Renal cortex interstitium (tissue), 11 donors: ENCODE results near the gene GATB. TPM values are rescaled to one million over a fixed set of nuclear protein-coding genes. Genes with fewer than 3 reads are reported as not detected.
A peak's percentile ranks its signal among the peaks of the same experiment; 100 is the strongest.

ENCODE experiments used
- DNase-seq, 11 donors: peaks; one replicate each; pipeline ENCODE4 v3.0.0-alpha.2; 2013; ENCODE audit warnings: low read depth in 9 of 11, low spot score in 4 of 11; ENCODE audit errors: extremely low read depth in 1 of 11
- polyA plus RNA-seq, 3 donors: library from polyadenylated mRNA; unstranded; fragments of 120-200 nt; gene quantifications; one replicate each; pipeline ENCODE4 v1.2.1, GENCODE V29; 2013; ENCODE audit not compliant: insufficient read length in 3 of 3

GATB gene
- polyA plus RNA-seq, 3 donors, result 30.0 to 34.8 (median 33.5) TPM

DNA sequence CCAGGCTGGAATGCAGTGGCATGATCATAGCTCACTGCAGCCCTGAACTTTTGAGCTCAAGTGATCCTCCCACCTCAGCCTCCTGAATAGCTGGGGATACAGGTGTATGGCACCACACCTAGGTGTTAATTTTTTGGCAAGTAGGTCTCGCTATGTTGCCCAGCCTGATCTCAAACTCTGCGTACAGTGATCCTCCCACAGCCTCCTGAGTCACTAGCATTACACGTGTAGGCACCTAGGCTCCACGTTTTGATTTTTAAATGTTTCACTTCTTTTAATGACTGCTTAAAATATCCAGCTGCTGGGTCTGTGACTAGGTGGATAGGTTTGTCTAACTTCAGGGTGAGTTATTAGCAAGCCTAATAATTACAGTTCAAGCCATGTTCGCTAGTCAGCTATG, 44.5 kb downstream of the GATB start:
- no peak for DNase-seq

DNA sequence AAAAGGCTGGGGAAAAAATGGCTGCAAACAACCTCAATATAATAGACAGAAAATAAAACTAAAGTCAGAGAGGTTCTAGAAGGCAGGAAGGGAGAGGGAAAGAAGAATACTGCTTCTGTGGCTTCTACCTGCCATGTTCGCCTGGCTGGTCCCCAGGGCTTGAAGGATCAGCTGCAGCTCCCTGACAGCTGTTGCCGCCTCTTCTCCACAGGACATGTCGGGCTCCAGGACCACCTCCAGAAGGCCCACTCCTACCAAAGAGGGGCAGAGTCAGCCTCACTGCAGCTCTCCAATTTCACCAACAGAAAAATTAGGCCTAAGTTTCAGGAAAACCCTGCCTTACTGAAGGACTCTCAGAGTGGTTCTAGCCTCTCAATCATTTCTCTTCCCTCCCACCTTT, 44.9 kb downstream of the GATB start:
- DNase-seq, result no peak

DNA sequence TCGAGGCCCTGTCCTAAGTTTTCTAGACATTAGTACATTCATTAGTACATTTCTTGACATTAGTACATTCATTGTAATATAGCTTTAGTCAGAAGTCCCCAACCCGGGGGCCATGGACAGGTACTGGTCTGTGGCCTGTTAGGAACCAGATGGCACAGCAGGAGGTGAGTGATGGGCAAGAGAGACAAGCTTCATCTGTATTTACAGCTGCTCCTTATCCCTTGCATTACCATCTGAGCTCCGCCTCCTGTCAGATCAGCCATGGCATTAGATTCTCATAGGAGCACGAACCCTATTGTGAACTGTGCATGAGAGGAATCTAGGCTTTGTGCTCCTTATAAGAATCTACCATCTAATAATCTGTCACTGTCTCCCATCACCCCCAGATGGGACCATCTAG, 48.0 kb downstream of the GATB start:
- no peak for DNase-seq

DNA sequence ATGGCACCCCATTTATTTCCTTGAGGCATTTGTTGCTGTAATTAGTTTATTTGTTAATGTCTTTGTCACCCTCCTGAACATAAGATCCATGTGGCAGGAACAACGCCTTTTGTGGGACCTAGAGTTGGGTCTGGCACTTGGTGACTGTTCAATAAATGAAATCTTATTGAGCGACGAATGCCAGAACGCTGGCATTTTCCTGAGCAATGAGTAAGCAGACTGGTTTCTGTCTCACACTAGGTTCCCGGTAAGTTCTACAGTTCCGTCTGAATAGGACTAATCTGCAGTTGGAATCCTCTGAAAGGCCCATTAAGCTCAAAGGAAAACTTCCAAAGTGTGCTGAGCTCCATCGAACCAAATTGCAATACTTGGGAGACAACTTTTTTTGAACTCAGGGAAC, 49.2 kb downstream of the GATB start:
- DNase-seq, result no peak

DNA sequence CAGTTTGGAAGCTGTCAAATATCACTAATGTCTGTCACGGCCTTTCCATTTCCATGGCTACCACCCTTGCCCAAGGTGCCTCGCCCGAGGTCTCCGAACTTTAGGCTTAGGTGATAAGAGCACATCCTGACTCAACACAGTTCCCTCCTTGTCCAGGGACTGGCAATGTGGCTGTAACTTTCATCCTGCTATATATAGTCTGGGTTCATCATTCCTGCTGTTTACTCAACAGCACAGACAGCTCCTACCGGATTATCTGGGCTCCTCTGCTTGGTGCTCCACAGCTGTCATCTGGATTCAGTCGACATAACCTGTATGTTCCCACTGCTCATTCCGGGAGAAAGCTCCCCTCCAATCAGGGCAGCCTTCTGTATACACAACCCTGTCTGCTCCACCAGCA, 51.2 kb downstream of the GATB start:
- DNase-seq, result no peak

DNA sequence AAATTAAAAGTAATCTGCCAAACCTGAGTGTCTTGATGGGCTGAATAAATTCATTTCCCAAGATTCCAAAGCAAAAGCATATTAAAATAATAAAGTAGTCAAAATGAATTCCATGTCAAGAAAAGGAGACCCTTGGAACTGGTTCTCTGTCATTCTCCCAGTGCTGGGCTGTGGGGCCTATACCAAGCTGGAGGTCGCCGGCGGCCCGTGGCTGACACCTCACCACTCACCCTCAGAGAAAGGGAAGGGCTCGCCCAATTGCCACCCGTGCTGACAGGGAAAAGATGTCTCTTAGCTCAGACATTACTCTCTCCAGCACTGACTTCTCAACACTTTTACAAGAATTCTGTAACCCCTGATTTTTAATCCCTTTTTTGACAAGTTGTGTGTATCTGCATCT, 51.7 kb downstream of the GATB start:
- no peak for DNase-seq

DNA sequence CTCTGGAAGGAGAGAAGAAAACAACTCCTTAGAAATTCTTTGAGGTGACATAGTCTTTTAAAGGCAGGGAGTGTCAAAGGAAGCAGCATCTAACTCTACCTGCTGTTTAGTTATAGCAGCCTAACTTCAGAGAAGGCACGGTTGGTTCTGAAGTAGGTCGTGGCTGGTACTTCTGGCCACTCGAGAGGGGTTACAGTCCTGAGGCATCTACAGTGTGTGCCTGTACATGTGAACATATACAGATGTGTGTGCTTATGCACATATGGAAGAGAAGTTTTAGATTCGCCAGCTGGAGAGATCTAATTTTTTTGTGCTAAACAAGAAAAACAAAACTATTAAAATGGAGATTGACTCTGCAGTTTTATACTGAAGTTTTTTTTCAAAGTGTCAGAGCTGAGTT, 52.7 kb downstream of the GATB start:
- DNase-seq, result no peak

DNA sequence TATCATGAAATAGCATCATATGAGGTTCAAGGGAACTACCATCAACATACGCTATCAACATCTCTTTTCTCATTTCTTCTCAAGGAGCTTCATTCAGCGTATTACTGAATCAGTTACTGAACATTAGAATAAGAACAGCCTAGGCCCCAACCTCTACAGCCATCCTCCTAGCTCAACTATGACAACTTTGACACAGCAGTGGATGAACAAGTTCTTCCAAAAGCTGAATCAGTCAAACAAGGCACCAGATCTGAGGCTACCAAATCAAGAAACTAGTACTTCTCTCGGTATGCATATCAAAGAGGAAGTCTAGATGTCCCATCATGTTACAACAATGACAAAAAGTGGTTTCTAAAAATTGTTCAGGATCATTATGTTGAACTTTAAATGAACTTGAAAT, 57.4 kb downstream of the GATB start:
- no peak for DNase-seq

DNA sequence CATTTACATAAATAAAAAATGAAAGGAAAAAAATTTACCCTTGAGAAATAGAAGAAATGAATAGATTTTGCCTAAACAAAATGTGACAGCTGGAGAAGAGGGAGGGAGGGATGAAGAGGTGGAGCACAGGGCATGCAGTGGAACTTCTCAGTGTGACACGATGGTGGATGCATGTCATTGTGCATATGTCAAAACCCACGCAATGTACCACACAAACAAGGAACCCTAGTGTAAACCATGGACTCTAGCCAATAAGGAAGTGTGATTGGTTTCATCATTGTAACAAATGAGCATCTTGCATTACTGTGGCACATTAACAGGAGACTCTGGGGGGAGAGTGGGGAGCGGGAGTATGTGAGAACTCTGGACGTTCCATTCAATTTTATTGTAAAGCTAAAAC, 58.6 kb downstream of the GATB start:
- DNase-seq, result no peak

DNA sequence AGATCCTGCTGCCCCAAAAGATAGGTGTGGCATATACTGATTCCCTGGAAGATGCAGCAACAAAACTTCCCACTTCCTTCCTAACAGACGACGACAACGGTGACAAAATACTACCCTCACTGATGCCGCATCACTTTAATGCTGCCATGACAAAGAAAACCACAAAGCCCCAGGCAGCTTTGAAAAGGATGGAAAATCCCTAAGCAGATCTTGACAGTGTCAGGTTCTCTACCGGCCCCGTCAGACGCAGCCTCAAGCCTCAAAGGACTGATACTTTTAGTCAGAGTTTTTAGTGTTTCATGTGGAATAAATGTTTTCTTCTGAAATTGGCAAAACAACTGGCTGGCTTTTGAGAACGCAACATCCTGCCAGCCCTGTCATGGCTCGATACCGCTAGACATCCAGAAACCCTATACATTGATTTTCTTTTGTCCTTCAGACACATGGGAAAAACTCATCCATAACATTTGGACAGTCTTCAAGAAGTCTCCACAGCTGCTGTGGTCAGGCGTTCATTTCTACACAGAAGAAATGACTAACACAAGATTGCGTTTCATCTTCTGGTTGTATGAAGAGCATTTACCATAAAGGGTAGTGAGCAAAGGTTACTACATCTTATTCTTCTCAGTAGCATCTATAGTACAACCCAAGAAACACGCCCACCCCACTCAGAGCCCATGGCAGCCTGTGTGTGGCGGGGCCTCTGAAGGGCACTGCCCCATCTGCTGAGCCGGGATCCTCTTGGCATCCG, 60.1 kb downstream of the GATB start:
- no peak for DNase-seq

DNA sequence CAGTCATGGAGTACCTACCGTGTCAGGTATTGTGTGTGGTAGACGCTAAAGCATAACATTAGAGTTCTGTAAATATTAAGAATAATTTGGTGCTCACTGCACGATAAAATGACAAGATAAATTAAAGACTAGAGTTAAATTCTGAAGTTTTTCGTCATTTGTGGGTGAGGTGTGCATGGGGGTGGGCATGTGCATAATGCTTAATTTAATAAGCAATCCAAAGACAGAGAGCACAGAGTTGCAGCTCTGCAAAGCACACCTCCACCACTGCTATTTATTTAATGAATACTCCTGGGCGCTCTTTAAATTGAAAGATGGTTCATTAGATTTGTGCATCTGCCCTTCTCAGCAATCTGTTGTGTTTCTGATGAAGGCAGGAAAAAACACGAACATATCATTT, 62.6 kb downstream of the GATB start:
- DNase-seq, result no peak

DNA sequence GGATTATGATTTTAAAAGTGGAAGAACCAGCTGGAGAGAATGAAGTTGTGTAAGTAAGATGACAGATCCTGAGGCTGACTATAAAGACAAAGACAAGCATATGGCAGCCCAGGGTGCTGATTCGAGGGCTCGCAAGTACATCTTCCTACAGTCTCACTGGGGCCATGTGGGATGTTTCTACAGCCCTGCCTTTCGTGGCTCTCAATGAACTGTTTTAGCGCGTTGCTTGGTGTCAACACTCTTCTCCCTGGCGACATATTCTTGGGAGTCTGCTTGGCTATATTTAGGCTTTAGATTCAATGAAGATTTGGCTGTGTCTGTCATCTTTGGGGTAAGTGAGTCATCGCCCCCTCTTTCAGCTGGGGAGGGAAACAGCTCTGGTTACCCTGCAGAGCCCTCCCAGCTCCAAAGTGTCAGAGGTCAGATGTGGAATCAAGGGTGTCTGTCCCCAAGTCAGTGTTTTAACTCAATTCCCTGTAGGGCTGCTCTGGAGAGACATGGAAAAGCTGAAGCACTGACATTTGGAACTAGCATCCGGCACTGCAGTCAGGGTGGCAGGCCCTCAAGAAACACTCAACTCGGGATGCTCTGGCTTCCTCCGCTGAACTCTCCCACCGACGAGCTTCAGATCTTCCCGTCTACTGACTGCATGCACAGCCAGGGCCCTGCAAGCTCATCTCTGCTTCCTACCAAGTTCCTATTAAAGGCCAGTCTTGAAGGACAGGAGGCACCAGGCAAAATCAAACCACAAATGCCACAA, 65.7 kb downstream of the GATB start:
- no peak for DNase-seq

DNA sequence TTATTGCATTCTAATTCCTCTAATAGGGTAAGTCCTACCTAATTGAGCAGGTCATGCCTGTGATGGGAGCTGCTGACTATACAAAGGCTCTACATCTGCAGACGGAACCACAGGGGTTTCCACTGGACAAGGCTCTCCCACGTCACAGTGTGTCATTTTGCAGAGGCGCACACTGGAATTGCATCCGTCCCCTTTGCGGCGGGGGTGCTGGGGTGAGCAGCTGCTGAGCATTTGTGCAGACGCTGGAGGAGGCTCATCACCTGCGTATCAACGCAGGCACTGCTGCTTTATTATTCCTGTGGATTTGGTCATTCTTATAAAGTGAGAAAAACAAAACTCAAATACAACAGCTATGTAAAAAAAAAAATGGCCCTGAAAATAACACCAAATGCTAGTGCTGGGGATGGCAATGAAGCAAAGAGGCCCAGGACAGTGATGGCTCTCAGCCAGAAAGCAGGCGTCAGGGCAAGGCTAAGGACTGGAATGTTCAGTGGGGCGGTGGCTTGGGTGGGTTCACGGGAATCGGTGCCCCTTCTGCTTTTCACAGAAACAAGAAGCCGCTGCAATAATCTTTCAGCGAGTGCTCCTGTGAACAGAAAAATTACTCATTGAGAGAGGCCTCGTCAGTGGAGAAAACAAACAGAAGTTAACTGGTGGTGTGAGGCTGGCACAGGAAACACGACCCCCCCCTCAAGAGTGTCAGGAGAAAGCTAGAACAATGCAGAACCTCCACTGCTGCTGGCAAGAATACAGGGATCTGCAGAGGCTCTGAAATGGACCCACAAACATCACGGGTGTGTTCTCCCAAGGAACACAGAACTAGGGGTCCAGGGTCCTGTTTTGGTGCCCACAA, 67.8 kb downstream of the GATB start:
- DNase-seq, result no peak

DNA sequence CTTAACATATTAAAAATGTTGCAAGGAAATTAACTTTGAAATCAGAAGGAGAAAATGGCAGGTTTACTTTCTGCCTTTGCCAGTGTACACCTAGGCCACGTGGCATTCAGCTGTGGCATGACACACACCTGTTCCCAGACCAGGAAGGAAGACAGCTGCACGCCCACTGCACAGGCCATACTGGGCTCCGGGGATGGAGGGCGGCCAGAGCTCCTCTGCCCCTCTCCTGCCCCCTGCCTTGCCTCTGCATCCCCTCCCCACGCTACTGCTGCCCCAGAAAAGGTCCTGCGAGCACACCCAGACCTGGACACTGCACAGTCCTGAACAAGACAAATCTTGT, 68.4 kb downstream of the GATB start:
- no peak for DNase-seq

DNA sequence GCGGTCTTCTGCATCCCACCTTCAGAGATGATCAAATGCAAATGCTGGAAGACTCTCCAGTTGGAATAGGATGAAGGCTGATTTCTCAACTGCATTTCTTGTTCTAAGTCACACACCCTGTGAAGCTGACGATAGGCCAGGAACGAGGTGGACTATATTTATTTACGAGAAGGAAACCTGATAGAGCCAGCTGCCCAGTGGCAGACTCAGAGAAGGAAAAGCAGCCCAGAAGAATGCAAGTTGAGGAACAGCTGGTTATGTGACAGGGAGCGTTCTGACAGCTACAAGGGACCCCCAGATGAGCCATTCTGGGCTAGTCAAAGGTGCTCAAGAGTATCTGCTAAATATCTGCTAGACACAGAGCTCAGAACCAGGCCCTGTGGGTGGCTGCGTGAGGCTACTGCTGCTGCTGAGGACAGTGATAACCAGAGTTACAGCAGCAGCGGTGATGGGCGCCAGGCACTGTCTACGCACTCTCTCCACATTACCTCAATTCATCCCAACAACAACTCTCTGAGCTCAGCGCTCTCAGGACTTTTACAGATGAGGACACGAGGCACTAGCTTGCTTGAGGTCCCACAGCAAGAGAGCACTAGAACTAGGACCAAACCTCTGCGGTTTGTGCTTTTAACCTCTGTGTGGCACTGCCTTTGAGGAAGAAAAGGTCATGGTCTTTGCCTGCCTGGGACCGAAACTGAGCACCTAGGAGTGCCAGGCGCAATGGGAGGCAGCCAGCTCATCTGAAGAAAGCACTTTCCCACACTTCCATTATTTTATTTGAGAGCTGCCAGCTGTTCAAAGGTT, 69.0 kb downstream of the GATB start:
- DNase-seq, result no peak

DNA sequence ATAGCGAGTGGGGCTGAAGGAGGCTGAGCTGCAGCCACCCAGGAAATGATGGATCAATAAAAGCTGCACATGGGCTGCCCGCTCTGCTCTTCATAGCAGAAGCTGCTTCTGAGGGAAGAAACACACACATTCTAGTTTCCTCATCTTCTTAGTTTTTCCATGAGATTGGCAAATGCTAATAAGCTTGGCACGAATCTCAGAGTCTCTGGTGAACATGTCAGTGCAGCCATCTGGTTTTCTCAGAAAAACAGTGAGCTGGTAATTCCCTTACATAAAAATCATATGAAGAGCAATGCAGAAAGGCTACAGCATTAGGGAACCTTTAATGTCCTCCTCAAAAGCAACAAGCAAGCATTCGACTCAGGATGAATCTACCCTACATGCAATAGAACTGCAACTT, 69.9 kb downstream of the GATB start:
- DNase-seq, result no peak

DNA sequence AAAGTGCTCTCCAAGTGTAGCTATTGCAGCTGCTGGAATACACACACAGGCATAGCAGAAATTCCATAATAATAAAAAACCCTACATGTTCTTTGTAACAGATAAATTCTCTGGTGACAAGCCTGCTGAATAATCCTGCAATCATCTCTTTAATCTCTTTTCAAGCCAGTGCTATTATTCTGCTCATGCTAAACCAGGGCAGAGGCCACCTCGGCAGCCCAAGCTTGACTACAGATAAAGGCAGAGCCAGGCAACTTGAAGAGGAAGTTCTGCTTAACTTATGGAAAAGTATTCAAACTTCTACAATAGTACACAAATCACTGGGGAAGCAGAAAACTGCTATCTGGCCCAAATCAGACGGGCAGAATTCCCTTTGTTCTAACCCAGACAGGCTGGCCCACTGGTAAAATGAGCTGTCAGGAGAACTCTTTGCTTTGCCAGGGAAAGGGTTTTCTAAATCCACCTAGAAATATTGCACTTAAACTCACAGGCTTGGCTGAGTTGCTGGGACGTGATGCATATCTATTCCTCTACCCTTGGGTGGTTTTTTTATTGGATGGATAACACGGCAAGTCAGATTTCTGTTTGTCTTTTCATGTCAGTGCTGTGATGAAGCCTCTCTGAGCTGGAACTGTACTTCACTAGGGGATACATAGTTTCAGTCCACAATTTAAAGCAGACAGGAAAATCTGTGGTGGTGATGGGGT, 70.5 kb downstream of the GATB start:
- peak in 1 of 11 donors; percentile 18 for DNase-seq

DNA sequence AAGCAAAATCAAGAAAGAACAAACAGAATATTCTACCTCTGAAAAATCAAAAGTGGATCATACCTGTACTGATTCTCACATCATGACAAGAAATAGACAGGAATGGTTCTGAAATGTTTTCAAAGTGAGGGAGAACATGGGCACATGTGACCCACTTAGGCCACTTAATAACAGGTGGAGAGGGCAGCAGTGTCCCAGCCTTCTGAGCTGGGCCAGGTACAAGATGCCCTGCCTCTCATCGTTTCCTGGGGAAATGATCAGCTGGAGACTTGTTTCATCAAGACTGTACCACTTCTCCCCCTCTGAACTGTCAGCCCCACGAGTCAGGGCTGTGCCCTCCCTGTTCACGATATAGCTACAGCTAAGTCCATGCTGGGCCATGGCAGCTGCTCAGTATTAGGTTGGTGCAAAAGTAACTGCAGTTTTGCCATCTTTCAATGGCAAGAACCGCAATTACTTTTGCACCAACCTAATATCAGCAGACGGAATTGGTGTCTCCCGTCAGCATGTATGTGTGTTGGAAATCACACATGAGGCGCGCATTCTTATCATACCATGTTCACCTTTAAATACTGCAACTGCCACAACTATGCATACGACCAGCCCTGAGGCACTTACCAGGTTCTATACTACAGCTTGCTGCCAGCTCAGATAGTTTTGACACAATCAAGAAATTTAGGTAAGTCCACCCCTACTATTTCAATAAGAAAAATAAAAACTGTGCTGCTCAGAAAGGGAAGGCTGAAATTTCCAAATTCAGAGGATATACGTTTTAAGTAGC, 71.4 kb downstream of the GATB start:
- DNase-seq, result no peak
